KMS-11 (cell line): Measurements from ENCODE around the gene STRA6.

Experiments
- H2AFZ ChIP-seq: fragments of 200-600 bp; sonication (generic); 2 replicates; pipeline ENCODE4 v1.6.1; 2016; ENCODE audit warnings: antibody characterized with exemption, mixed run types, low read depth
- H3K27ac ChIP-seq: fragments of 200-600 bp; sonication (generic); 2 replicates; pipeline ENCODE4 v1.6.1; 2016; ENCODE audit warnings: mild to moderate bottlenecking, mixed run types
- H3K27me3 ChIP-seq: fragments of 200-600 bp; sonication (generic); 2 replicates; pipeline ENCODE4 v1.6.1; 2017; ENCODE audit warnings: mild to moderate bottlenecking, low read depth, mixed run types, moderate library complexity; ENCODE audit not compliant: insufficient read depth
- H3K36me3 ChIP-seq: fragments of 200-600 bp; sonication (generic); 2 replicates; pipeline ENCODE4 v1.6.1; 2017; ENCODE audit warnings: mild to moderate bottlenecking, mixed run types; ENCODE audit not compliant: insufficient read depth
- H3K4me1 ChIP-seq: fragments of 200-600 bp; sonication (generic); 2 replicates; pipeline ENCODE4 v1.6.1; 2016; ENCODE audit warnings: mild to moderate bottlenecking, low read depth, mixed run types; ENCODE audit not compliant: poor library complexity, severe bottlenecking
- H3K4me2 ChIP-seq: fragments of 200-600 bp; sonication (generic); 2 replicates; pipeline ENCODE4 v1.7.0; 2016; ENCODE audit warnings: mild to moderate bottlenecking, mixed run types
- H3K4me3 ChIP-seq: fragments of 200-600 bp; sonication (generic); IDR thresholded peaks from 2 replicates; pipeline ENCODE4 v1.6.1; 2017; ENCODE audit warnings: low read depth, low read length, mixed read lengths; ENCODE audit not compliant: insufficient read depth
- H3K79me2 ChIP-seq: fragments of 200-600 bp; sonication (generic); 2 replicates; pipeline ENCODE4 v1.6.1; 2016; ENCODE audit warnings: low read depth, mixed run types; ENCODE audit not compliant: insufficient read depth
- H3K9ac ChIP-seq: fragments of 200-600 bp; sonication (generic); 2 replicates; pipeline ENCODE4 v1.6.1; 2016; ENCODE audit warnings: mild to moderate bottlenecking, mixed run types
- H4K20me1 ChIP-seq: fragments of 200-600 bp; sonication (generic); 2 replicates; pipeline ENCODE4 v1.6.1; 2016; ENCODE audit warnings: mild to moderate bottlenecking, mixed run types; ENCODE audit not compliant: insufficient read depth
- TF ChIP-seq, protein P1 (sequence below): fragments of 200-600 bp; sonication (generic); conservative IDR thresholded peaks from 2 replicates; pipeline ENCODE4 v1.6.1; 2017; ENCODE audit warnings: low read depth, mild to moderate bottlenecking, antibody characterized with exemption, low read length, moderate library complexity, mixed read lengths

The STRA6 gene, protein sequence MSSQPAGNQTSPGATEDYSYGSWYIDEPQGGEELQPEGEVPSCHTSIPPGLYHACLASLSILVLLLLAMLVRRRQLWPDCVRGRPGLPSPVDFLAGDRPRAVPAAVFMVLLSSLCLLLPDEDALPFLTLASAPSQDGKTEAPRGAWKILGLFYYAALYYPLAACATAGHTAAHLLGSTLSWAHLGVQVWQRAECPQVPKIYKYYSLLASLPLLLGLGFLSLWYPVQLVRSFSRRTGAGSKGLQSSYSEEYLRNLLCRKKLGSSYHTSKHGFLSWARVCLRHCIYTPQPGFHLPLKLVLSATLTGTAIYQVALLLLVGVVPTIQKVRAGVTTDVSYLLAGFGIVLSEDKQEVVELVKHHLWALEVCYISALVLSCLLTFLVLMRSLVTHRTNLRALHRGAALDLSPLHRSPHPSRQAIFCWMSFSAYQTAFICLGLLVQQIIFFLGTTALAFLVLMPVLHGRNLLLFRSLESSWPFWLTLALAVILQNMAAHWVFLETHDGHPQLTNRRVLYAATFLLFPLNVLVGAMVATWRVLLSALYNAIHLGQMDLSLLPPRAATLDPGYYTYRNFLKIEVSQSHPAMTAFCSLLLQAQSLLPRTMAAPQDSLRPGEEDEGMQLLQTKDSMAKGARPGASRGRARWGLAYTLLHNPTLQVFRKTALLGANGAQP

DNA sequence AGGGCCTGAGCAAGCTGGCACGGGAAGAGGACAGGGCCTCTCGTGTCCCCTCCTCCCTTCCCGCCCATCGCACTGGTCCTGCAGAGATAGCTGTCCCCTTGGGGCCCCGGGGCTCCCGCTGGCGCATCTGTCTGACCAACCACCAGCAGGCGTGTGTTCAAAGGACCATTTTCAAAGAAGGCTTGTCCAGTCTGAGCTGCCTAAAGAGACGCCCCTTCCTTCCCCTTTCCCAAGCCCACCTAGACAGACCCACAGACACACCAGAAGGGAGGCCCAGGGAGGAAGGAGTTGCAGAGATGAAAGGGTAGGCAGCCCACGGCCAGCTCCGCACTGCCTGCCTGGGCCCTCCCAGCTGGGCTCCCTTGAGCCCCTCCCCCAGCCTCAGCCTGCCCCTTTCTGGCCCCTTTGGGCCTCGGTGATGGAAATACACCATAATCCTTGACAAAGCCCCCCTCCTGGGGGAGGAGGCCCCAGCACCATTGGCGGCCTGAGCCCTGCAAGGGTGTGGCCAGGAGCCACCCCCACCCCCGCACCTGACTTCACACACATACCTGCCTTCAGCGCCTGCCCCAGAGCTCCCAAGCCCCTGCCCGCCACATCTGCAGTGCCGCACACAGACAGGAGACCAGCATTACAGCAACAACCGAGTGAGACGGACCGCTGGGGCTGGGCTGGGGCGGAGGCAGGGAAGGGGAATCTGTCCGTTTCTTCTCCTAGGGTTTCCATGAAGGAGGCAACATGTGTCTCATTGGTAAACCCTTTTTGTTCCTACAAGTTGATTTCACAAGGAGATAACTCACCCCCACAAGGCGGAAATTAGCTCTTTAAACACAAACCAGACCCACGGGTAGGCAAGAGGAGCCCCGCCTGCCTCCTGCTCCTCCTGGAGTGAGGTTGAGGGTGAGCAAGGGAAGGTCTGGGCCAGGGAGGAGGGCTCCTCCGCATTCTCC is at the start of gene STRA6:
TSS of gene STRA6 (minus strand) at position 336 of the 950 bp plus-strand sequence. CDS start 520 bp downstream, outside the sequence.
- H3K27ac ChIP-seq: no peak within 1 kb of the TSS
- H3K36me3 ChIP-seq: no peaks in the 10 kb centered on the region
- H2AFZ ChIP-seq: no peak within 1 kb of the TSS
- TF ChIP-seq, protein P1, sequence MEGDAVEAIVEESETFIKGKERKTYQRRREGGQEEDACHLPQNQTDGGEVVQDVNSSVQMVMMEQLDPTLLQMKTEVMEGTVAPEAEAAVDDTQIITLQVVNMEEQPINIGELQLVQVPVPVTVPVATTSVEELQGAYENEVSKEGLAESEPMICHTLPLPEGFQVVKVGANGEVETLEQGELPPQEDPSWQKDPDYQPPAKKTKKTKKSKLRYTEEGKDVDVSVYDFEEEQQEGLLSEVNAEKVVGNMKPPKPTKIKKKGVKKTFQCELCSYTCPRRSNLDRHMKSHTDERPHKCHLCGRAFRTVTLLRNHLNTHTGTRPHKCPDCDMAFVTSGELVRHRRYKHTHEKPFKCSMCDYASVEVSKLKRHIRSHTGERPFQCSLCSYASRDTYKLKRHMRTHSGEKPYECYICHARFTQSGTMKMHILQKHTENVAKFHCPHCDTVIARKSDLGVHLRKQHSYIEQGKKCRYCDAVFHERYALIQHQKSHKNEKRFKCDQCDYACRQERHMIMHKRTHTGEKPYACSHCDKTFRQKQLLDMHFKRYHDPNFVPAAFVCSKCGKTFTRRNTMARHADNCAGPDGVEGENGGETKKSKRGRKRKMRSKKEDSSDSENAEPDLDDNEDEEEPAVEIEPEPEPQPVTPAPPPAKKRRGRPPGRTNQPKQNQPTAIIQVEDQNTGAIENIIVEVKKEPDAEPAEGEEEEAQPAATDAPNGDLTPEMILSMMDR: no peak
- no peaks in the 10 kb centered on the region for H4K20me1 ChIP-seq
- no peaks in the 10 kb centered on the region for H3K79me2 ChIP-seq
- no peak within 1 kb of the TSS for H3K4me2 ChIP-seq
- H3K4me1 ChIP-seq: no peaks in the 10 kb centered on the region
- H3K9ac ChIP-seq: no peak within 1 kb of the TSS
- H3K27me3 ChIP-seq: peaks cover 66% of the 10 kb centered on the region
- no peak within 1 kb of the TSS for H3K4me3 ChIP-seq

DNA sequence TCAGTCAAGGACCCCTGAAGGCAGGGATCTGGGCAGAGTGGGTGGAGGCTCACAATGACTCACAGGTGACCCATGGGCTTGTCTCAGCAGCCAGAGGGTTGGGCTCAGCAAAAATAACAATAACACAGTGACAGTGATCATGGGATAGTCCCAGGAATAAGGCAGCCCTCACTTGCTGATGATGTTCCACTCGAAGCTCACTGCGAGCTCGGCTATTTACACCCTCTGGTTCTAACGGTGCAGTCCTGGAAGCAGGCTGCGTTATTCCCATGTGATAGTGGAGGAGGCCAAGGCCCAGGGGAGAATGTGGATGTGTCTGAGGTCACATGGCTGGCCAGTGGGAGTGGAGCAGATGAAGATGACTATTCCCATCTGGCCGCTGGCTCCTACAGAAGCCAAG is 49.7 kb upstream of the STRA6 start:
- H4K20me1 ChIP-seq: no peaks in the 10 kb centered on the region
- no peak overlapping the region for H3K4me3 ChIP-seq
- H3K27ac ChIP-seq: no peak overlapping the region
- H3K79me2 ChIP-seq: no peaks in the 10 kb centered on the region
- peaks cover 77% of the 10 kb centered on the region for H3K27me3 ChIP-seq
- H3K36me3 ChIP-seq: no peaks in the 10 kb centered on the region
- TF ChIP-seq, protein P1: no peak
- H3K4me2 ChIP-seq: no peak overlapping the region
- H3K4me1 ChIP-seq: no peaks in the 10 kb centered on the region
- H3K9ac ChIP-seq: no peak overlapping the region
- no peak overlapping the region for H2AFZ ChIP-seq

DNA sequence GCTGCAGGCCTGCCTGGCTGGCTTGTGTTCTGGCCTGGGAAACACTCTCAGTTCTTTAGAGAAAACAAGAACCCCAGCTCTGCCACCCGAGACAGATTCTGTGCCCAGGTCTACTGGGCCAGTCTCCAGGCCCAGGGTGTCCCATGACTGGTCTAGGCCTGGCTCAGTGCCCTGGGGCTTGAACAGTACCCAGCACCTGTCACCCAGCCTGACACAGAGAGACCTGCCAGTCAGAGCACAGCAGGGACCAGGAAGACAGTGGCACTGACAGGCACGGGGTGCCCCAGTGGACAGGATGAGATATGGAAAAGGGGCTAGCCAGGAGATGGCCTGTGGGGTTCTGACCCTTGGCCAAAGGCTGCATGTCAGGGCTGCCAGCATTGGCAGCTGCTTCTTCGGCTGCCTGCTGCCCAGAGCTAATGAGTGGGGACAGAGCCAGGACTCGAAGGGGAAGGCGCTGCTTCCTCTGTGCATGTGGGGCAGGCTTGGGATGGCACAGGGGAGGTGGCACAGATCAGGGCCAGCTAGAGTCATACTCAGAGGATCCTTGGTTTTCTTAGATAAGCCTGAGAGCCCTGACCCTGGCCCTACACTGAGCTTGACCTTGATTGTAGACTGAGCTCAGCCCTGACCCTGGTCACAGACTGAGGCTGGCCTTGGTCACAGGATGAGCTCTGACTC is 48.7 kb upstream of the STRA6 start:
- H3K27ac ChIP-seq: no peak overlapping the region
- H3K9ac ChIP-seq: no peak overlapping the region
- H3K27me3 ChIP-seq: peaks cover 67% of the 10 kb centered on the region
- H3K79me2 ChIP-seq: no peaks in the 10 kb centered on the region
- TF ChIP-seq, protein P1: no peak
- no peak overlapping the region for H3K4me2 ChIP-seq
- no peak overlapping the region for H3K4me3 ChIP-seq
- no peaks in the 10 kb centered on the region for H3K4me1 ChIP-seq
- no peak overlapping the region for H2AFZ ChIP-seq
- H4K20me1 ChIP-seq: no peaks in the 10 kb centered on the region
- no peaks in the 10 kb centered on the region for H3K36me3 ChIP-seq

DNA sequence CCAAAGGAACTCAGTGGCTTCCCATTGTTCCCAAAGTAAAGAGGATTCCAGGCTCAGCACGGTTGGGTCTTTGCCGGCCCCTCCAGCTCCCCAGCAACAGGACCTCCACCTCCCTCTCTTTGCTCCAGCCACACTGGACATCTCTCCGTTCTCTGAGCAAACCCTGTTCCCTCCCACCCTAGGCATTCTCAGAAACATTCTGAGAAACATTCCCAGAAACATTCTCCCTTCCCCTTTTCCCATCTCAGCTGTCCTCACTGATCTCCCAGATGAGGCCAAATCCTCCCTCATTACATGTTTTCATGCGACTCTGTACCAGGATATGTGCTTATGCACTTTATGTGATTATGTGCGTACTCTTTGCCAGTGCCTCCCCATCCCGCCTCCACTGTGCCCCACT is 47.7 kb upstream of the STRA6 start:
- Histone ChIP-seq H3K4me2 (no peak overlapping the region), H3K4me3 (no peak overlapping the region), H3K27ac (no peak overlapping the region), H3K4me1 (no peaks in the 10 kb centered on the region), H3K36me3 (no peaks in the 10 kb centered on the region), H3K27me3 (peaks cover 59% of the 10 kb centered on the region), H4K20me1 (no peaks in the 10 kb centered on the region), H3K79me2 (no peaks in the 10 kb centered on the region), H2AFZ (no peak overlapping the region), H3K9ac (no peak overlapping the region)
- TF ChIP-seq, protein P1: no peak
